Stimulated activated CD4-positive, alpha-beta T cell treated with anti-CD3 and anti-CD28 coated beads, Interleukin-15, amount 100 ng/mL, for 1 hour (primary cell): Measurements from ENCODE around the gene ADH4.
"Not testable (repeated sequence)": the region's sequence is repeated elsewhere in the genome, so short reads cannot be mapped to it uniquely, and the experiment has no call there.

Experiments
- DNase-seq, 2 donors: peaks; one replicate each; pipeline ENCODE4 v3.0.0-alpha.2; 2020; ENCODE audit warnings: low read depth in 1 of 2, low spot score in 1 of 2

The ADH4 gene

DNA sequence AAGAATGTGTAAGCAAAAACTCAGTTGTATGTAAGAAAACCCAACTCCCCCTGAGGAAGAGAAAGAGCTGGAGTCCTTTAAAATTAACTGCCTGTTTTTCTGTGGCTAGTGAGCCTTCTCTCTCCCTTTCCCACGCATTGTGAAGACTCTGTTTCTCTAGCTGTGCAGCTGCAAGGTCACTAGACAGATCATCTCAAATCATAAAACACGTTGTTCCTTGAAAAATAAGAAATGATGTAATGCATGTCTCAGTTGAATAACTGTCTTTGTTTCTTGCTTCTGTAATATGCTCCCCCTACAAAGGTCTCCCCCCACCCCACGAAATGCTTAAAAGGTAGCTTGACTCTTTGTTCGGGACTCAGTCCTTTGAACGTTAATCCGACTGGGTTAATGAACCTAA is 63.2 kb downstream of the ADH4 start:
- not testable (repeated sequence) for DNase-seq

DNA sequence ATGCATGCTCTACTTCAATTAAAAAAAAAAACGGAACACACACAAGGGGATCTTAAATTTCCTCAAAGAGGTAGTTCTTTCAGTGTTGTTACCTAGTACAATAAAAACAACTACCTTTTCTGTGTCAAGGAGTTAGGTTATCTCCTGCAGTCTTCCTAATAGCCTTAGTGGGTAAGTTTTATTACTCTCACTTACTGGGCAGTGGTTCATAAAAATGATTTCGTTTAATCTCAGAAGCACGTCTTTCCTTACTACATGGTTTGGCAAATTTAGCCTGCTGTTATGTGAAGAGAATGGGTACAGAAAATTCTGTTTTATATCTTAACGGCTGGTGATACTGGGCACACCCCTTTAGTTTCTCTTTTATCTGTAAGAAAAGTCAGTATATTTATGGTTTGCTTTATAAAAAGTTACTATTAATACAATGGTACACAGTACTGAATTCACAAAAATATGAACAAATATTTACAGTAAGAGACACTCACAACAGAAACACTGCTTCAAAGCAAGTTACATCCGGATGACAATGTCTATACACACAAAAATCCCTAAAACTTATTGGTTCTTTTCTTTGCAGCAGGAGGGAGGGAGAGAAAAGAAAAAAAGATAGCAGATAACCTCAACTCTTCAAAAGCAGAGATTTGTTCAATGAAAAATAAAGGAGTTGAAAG is 64.3 kb downstream of the ADH4 start:
- no peak for DNase-seq

DNA sequence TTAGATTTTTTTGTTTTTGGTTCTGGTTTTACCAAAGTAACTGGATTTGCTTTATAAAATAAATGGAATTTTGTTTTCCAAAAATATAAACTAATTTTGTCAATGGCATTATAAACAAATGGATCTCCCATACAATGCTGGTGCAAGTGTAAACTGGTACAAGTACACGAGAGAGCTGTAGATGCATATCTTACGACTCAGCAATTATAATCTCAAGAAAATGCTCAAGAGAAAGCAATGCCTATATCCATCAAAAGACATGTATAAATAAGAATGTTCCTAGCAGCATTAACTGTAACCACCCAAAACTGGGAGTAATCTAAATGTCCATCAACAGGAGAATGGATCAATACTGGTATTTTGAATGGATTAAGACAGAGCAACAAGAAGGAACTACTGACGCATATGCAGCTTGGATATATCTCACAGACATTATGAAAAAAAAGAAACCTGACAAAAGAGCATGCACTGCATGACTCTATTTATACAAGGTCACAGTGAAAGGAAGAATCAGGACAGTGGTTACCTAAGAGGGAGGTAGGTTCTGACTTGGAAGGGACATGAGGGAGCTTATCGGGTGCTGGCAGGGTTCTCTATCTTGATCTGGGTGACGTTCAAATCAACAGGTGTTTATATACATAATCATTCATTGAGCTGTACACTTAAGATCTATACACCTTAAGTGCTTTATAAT is 65.0 kb downstream of the ADH4 start:
- DNase-seq, result no peak

DNA sequence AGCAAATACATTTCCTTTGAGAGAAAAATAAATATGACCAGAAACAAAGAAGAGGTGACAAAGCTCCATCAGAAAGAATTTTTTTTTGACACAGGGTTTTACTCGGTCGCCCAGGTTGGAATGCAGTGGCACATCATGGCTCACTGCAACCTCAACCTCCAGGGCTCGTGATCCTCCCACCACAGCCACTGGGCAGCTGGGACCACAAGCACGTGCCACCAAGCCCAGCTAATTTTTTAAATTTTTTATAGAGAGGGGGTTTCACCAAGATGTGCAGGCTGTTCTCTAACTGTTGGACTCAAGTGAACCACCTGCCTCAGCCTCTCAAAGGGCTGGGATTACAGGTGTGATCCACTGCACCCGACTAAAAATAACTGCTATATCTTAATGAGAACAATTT is 65.8 kb downstream of the ADH4 start:
- no peak for DNase-seq

DNA sequence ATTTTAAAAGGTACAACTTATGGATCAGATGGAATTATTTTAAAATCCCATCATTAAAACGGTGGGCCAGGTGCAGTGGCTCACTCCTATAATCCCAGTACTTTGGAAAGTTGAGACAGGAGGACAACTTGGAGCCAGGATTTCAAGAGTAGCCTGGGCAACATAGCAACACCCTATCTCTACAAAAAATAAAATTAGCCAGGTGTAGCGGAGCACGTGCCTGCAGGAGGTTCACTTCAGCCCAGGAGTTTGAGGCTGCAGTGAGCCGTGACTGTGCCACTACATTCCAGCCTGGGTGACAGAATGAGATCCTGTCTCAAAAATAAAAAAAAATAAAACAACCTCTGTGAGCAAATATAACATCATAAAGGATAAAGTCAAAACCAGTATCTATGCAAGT is 66.9 kb downstream of the ADH4 start:
- no peak for DNase-seq

DNA sequence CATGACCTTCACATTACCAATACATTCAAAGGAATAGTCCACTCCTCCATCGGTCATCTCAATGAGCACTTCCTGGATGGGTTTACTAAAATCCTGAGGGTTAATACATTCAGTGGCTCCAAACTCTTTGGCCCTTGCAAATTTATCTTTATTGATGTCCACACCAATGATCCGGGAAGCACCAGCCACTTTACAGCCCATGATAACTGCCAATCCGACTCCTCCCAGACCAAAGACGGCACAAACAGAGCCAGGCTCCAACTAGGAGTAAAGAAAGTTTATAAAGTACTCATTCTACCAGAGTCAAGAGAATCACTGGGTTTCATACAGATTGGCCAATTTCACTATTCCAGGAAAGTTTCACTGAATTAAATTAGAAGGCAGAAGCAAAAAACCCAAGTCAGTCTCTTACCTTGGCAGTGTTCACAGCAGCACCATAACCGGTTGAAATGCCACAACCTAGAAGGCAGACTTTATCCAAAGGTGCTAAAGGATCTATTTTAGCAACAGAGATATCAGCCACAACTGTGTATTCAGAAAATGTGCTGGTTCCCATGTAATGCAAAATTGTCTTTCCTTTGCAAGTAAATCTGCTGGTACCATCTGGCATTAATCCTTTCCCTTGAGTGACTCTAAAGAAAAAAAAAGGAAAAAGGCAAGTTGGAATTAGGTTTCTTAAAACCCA is 67.7 kb downstream of the ADH4 start:
- no peak for DNase-seq

DNA sequence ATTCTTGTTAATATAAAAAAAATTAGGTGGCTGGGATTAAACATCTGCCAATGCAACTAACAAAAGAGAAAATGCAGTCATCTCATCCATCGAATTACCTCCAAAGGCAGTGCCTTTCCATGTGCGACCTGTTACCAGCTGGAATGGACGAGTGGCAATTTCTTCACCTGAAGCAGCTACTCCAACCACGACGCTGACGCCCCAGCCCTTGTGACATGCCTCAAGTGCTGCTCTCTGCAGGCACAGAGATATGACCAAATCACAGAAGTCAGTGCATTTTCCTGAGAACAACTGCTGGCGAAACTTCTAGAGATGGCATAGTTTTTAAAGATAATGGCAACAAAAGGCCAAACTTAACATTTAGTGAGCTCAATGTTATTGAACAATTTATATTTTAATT is 69.3 kb downstream of the ADH4 start:
- DNase-seq, result no peak
